DND-41 (cell line): ENCODE data around the gene GP1BA.

ENCODE experiments used
- ATAC-seq: fragments of 200-7000 bp; cut with Tn5 transposase; 3 replicates; pipeline ENCODE4 v1.9.1; 2021; ENCODE audit warnings: low read depth; ENCODE audit not compliant: insufficient read depth
- DNase-seq: peaks from one replicate; pipeline ENCODE4 v3.0.0-alpha.2; 2020
- H2AFZ ChIP-seq: 2 replicates; pipeline ENCODE4 v1.6.0; 2012; ENCODE audit warnings: low read depth, low read length
- H3K27ac ChIP-seq: 2 replicates; pipeline ENCODE4 v1.5.1; 2012; ENCODE audit warnings: low read length, inconsistent platforms
- H3K27me3 ChIP-seq: fragments of 200-600 bp; sonication (generic); 2 replicates; pipeline ENCODE4 v1.6.0; 2012; ENCODE audit warnings: low read length, mild to moderate bottlenecking, inconsistent platforms; ENCODE audit not compliant: insufficient read depth, poor library complexity
- H3K36me3 ChIP-seq: 2 replicates; pipeline ENCODE4 v1.5.1; 2012; ENCODE audit warnings: low read length, inconsistent platforms; ENCODE audit not compliant: insufficient read depth
- H3K4me1 ChIP-seq: 2 replicates; pipeline ENCODE4 v1.5.1; 2012; ENCODE audit warnings: mild to moderate bottlenecking, low read length; ENCODE audit not compliant: insufficient read depth
- H3K4me2 ChIP-seq: 2 replicates; pipeline ENCODE4 v1.6.0; 2012; ENCODE audit warnings: mild to moderate bottlenecking, moderate library complexity, low read length, inconsistent platforms; ENCODE audit not compliant: insufficient read depth
- H3K4me3 ChIP-seq, 2 experiments: fragments of 200-600 bp in 1 of 2; shearing (Covaris generic) in 1 of 2; 2 replicates each; pipeline ENCODE4 v1.5.1; 2012 to 2016; ENCODE audit warnings: inconsistent platforms in 2 of 2, low read length in 2 of 2, mild to moderate bottlenecking in 2 of 2, low read depth in 1 of 2, moderate library complexity in 1 of 2
- H3K79me2 ChIP-seq: 2 replicates; pipeline ENCODE4 v1.6.0; 2012; ENCODE audit warnings: low read length, inconsistent platforms; ENCODE audit not compliant: insufficient read depth
- H3K9ac ChIP-seq: 2 replicates; pipeline ENCODE4 v1.6.0; 2012; ENCODE audit warnings: low read depth, mild to moderate bottlenecking, inconsistent platforms, low read length, moderate library complexity
- H3K9me3 ChIP-seq: 2 replicates; pipeline ENCODE4 v1.5.1; 2012; ENCODE audit warnings: low read length, moderate library complexity, mild to moderate bottlenecking, inconsistent platforms; ENCODE audit not compliant: insufficient read depth, severe bottlenecking
- H4K20me1 ChIP-seq: 2 replicates; pipeline ENCODE4 v1.6.0; 2012; ENCODE audit warnings: low read length; ENCODE audit not compliant: insufficient read depth
- CTCF ChIP-seq: IDR thresholded peaks from 2 replicates; pipeline ENCODE4 v1.5.1; 2012; ENCODE audit warnings: borderline replicate concordance, low read length, moderate library complexity, mild to moderate bottlenecking; ENCODE audit not compliant: poor library complexity, severe bottlenecking; ENCODE audit errors: extremely low read depth
- EZH2 ChIP-seq: IDR thresholded peaks from 3 replicates; pipeline ENCODE4 v1.6.1; 2012; ENCODE audit warnings: borderline replicate concordance, low read depth, mild to moderate bottlenecking, moderate library complexity, low read length, inconsistent platforms; ENCODE audit not compliant: severe bottlenecking

The GP1BA gene

DNA sequence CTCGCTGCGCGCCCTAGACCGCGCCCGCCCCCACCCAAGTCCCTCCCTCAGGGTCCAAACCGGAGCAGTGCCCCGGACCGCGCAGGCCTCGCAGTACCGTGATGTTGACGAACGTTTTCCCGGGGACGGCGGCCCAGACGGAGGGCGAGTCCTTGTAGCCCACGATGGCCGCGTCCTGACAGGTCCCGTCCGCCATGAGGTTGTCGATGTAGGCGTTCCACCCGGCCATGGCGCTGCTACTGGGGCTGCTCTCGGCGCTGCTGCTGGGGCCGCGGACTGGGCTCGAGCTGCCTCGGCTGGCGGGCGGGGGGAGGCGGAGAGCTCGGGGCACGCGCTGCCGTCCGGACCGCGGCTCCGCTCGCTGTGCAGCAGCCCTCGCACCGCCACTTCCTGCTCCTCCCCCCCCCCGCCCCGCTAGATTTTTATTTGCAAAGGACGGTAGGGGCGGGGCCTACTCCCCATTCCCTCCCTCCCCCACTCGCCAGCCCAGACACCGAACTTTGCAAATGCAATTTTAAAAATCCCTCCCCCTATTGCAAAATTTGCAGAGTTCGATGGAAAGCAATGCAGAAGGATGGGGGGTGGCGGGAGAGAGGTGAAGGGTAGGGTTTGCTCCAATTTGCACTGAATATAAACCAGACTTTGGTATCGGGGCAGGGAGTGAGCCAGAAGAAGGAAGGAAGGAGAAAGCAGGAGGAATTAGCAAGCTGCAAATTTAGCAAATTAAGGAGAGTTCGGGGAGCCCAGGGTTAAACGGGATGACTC lies 16.3 kb downstream of the GP1BA start, which contains the start of gene PFN1:
Gene PFN1 (minus strand): TSS at position 365 of the 765 bp plus-strand sequence. CDS start 136 bp downstream, at position 229.
- Histone ChIP-seq H3K27me3 (no peaks in the 10 kb centered on the region), H3K4me2 (peak within 1 kb of the TSS; percentile 97), H3K79me2 (peaks cover 61% of the 10 kb centered on the region), H3K9me3 (no peaks in the 10 kb centered on the region), H4K20me1 (peaks cover 38% of the 10 kb centered on the region), H3K27ac (peak within 1 kb of the TSS; percentile 99), H3K36me3 (peaks cover 47% of the 10 kb centered on the region), H3K9ac (peak within 1 kb of the TSS; percentile 98), H2AFZ (peak within 1 kb of the TSS; percentile 82), H3K4me3 (peak within 1 kb of the TSS; percentile 72 to 91), H3K4me1 (peaks cover 60% of the 10 kb centered on the region)
- DNase-seq (peak; percentile 94), ATAC-seq (peak; percentile 37)
- TF ChIP-seq CTCF, result peak; percentile 8
- no peak for TF ChIP-seq EZH2

DNA sequence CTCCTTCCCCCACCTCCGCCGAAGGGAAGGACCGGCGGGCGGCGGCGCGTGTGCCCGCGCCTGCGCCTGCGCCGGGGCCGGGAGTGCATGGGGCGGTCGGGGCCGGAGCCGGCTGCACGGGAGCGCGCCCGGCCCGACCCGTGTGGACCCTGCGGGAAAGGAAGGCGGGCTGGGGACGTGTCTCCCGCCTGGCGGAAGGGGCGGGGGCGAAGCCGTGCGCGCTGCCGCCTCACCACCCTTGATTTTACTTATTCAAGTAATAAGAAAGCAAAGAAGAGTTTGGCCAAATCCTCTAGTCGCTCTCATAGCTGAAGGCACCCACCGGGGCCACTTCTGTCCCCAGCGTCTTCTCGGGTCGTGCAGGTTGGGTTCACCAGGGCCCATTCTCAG lies 16.8 kb downstream of the GP1BA start:
- peak overlapping the region; percentile 98 for H3K9ac ChIP-seq
- peaks cover 55% of the 10 kb centered on the region for H3K4me1 ChIP-seq
- peak; percentile 85 for DNase-seq
- peaks cover 42% of the 10 kb centered on the region for H3K36me3 ChIP-seq
- TF ChIP-seq EZH2, result no peak
- no peak for TF ChIP-seq CTCF
- no peaks in the 10 kb centered on the region for H3K27me3 ChIP-seq
- peak; percentile 48 for ATAC-seq
- H4K20me1 ChIP-seq, result peaks cover 37% of the 10 kb centered on the region
- H3K79me2 ChIP-seq, result peaks cover 55% of the 10 kb centered on the region
- H3K4me3 ChIP-seq, result peak overlapping the region; percentile 71 to 91
- no peaks in the 10 kb centered on the region for H3K9me3 ChIP-seq
- H3K27ac ChIP-seq, result peak overlapping the region; percentile 99
- peak overlapping the region; percentile 82 for H2AFZ ChIP-seq
- H3K4me2 ChIP-seq, result peak overlapping the region; percentile 93

- H3K27me3 ChIP-seq, result no peaks in the 10 kb centered on the region
- peak; percentile 79 for DNase-seq
These were observed 17.4 kb downstream of the GP1BA start for GRCh38 chr17:4949321-4950074.

More at GRCh38 chr17:4949321-4950074, 17.4 kb downstream of the GP1BA start:
- ATAC-seq, result peak; percentile 33
- Histone ChIP-seq H3K27ac (peak overlapping the region; percentile 99), H3K4me1 (peaks cover 49% of the 10 kb centered on the region), H4K20me1 (peaks cover 31% of the 10 kb centered on the region), H2AFZ (peak overlapping the region; percentile 82), H3K4me2 (peak overlapping the region; percentile 93), H3K9me3 (no peaks in the 10 kb centered on the region), H3K79me2 (peaks cover 49% of the 10 kb centered on the region), H3K4me3 (peak overlapping the region; percentile 71 to 91), H3K36me3 (peaks cover 37% of the 10 kb centered on the region), H3K9ac (peak overlapping the region; percentile 98)
- TF ChIP-seq CTCF (no peak), EZH2 (no peak)
